Activated CD4-positive, CD25-positive, alpha-beta regulatory T cell (primary cell): ENCODE results near the gene BRCC3.
A peak's percentile ranks its signal among the peaks of the same experiment; 100 is the strongest.

Experiments used
- DNase-seq, 4 experiments: peaks; one replicate each; lab custom pipeline; 2025; lab: John Stamatoyannopoulos, UW

BRCC3 gene

DNA sequence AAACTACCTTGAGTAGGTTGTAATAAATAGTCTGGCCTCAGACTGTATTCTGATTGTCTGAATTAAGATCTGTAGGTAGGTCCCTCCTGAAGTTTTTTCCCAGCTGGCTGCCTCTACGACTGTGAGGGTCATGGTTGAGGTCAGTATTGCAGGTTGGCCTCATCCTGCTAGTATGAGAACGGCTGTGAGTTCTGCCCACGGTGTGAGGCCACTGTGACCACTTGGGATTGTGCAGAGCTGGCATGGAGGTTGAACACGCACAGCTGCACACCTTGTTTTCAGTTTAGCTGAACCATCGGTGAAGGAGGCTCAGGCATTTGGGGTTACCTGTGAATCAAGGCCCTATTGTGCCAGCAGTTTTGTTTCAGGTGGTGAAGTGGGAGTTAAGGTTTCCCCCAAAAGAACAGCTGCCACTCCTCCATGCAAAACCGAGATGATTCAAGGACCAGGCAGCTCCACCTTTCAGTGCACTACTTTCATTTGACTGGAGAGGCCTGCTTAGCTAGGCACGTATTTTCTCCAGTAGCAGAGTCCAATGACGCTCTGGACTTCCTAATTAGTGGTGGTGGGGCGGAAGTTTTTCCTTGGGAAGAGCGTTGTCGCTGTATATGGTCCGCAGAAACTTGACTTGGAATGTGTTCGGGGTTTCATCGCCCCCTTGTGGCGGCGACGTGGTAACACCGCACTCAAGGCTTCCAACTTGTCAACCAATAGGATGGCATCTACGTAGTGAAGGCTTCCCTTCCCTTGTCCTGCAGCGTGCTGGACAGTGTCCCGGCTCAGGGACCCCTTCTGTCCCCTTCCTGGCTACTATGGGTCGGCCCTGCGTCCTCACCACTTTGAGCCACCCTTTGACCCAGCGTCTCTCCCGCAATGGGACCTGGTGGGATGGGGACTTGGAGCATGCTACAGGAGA is 14.2 kb upstream of the BRCC3 start:
- DNase-seq, result peak in 1 of 4 experiments; percentile 6

DNA sequence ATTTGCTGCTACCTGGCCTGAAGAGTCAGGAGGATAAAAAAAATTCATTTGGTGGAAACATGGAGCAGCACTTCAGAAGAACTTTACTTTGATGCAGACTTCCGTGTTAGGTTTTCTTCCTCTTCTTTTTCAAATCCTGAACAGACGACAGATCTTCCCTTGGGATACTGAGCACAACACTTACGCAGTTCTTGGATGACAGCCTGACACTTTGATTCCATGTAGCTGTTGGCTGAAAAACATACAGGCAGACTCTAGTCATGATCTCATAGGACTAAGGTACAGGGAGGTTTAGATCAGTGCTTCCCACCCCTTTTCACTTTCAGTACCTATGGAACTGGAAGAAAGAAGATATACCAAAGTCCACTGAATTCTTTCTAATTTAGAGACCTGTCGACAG is 9.5 kb upstream of the BRCC3 start:
- no peak for DNase-seq

DNA sequence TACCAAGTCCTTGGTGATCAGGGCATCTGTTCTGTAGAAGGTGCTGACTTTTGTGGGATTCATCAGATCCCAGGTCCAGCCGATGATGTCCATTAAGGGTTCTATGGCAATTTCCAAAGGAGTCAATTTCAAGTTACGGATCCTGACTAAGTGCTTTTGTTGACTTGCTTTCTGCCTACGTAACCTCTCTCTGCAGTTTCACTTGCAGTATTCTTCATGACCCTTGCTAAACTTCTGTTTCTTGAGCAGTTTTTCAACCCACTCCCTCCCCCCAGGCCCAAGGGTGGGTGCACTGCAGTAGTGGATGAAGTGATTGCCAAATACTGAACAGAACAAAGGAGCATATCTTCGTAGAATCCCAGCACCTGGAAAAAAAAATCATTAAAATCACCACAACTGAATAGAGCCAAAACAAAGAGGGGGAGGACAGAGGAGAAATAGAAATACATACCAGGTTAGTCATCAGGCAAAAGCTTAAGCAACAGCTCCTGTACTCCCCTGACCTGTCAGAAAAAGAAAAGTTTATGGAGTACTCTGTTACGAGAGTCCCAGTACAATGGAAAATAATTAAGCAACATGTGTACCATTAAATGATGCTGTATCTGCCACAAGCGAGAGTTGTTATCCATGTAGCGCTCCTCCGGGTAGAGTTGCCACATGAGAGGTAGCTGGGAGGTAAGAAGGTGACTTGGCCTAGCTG is 6.1 kb upstream of the BRCC3 start:
- DNase-seq, result no peak

DNA sequence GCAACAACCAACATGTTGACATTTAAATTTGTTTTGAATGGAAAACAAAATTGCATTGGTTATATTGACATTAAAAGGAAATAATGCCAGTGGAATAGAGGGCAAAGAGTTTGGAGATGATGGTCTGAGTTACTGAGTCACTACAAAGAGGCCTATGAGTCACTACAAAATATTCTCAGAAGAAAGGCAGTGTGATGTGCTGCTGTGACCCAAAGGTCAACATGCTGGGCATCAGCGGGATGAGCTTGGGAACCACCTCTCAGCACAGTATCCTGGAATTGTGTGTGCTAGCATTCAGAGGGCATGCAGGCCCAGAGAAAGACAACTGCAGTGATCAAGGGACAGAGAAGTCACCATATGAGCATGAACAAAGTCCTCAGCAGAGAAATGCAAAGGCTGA is 3.1 kb upstream of the BRCC3 start:
- DNase-seq, result no peak

DNA sequence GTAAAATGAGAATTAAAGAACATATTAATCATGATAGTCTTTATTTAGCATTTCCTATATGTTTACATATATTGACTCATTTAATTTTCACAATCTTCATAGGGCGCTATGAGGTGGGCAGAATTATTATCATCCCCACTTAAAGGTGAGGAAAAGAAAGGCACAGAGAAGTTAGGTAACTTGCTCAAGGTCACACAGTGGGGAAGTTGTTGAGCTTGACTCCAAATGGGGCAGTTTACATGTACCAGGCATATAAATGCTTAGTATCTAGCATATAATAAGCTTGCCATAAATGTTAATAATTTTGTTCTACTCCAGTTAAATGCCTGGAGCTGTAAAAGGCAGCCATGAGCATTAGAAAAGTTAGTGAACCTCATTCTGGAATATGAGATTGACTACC is 1.9 kb upstream of the BRCC3 start:
- no peak for DNase-seq

DNA sequence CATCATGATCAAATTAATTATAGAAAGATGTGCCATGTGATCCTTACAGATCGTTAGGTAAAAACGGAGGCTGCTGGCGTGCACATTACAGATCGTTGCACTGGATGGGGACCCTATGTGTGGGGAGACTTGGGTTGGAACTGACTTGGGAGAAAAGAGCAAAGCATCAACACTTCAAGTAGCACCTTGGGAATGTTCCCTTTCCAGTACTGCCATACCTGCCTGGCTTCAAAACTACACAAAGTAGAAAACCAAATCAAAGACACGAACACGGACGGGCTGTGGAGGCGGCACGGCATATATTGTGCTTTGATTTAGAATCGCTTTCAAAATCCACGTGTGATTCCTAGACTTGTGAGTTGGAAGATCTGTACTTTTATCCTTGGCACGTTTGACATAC is 1.3 kb upstream of the BRCC3 start:
- no peak for DNase-seq

DNA sequence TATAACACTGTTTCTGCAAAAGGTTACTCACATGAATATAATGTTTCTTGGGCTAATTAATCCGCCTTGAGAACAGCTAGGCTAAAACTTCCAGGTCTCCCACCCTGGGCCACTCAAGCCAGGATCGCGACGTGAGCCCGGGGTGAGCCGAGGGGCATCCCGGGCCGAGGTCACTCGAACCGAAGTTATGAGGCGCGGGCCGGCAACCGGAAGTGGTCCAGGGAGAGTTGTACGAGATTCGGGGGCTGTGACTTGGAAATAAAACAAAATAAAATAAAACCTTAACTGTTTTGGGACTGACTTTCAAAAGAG is 689 bp upstream of the BRCC3 start:
- DNase-seq, result no peak

DNA sequence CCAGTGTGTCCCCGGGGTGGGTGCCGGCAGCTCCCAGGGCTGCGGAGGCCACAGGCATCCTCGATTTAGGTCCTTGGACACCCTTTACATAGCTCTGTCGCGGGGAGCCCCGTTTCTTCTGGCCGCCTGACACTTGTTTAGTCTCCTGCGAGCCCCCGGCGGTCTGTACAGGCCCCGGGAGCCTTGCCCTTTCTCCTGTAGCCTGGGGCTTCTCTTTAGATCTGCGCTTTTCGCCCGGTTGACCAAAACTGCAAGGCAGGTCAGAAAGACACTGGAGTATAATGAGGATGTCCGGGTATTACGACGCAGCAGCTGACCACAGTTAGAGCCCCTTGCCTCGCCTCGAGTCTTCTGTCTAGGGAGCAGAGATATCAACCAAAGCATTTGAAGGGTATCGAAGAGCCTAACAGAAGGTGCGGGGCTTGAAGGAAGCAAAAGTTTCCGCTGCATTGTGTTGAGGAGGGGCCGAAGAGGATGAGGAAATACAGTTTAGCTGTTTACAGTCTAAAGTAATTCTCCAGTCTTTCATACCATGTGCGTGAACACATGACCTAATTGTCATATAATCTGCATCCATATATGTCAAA is 479 bp downstream of the BRCC3 start:
- DNase-seq, result peak in 1 of 4 experiments; percentile 22

DNA sequence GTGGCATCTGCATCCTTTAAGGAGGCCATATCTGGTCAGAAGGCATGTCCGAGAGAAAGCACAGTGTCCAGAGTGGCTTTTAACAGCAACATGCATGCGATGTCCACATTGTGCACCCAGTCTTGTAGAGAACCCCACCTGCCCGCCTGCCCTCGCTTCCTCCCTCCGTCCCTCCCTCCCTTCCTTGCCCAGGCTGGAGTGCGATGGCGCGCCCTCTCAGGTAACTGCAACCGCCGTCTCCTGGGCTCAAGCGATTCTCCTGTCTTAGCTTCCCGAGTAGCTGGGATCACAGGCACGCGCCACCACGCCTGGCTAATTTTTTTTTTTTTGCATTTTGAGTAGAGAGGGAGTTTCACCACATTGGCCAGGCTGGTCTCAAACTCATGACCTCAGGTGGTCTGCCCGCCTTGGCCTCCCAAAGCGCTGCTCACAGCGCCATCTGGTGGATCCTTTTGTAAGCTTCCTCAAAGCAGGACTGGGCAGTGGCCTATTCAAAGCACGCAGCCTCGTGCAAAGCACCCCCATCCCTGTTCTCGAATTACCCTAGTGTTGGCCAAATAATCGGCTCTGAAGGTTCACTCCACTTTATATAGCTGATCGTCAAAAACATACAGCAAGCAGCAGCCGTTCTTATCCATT is 15.0 kb downstream of the BRCC3 start:
- peak in 2 of 4 experiments; percentile 8 to 9 for DNase-seq

DNA sequence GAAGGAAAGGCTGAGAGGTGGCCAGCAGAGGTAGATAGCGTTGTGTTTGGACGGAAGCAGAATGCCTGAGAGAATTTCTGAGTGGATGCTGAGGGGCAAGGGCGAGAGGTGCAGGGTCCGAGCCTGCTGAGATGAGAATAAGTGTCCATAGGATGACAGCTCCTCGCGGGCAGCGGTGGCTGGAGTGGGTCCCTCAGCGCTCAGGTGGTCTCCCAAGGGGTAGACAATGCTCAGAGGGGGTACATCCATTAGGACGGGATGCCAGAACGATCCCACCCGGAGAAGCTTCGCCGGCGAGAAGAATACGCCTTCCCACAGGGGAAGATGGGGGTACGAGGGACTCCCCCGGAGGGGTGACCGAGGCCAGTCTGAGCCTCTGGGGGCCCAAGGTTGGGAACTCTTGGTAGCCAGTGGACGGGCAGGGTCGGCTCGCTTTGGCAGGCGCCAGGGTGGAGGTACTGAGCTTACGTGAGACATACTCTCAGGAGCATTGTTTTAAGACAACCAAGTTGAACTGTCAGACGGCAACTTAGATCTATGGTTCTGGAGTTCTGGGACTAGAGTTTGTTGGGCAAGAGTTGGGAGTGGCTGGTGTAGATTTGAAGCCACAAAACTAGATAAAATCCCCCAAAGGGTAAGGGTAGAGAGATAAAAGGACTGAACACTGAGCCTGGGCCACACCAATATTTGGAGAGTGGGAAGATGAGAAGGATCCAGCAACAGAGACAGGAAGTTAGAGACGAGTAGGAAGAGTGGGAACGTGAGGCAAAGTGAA is 15.8 kb downstream of the BRCC3 start:
- no peak for DNase-seq

DNA sequence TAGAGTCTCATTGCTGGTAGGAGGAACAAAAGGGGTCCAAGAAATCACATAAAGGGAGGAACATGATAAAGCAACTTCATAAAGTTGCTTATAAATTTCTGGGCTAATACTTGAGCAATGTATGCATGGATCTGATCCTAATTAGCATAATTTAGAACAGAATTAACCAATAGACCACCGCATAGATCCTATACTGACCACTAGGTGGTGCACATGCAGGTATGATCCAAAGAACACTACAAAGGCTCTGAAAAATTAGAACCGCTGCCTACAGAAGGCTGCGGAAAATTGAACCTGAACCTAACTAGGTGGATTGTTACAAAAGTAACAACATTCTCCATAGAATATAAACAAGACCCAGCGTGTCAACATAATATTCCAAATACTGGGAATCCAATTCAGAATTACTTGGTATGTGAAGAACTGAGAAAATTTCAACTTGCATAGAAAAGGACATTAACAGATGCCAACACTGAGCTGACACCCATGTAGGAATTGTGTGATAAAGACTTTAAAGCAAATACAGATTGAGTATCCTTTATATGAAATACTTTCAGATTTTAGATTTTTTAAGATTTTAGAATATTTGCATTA is 23.3 kb downstream of the BRCC3 start:
- DNase-seq, result no peak

DNA sequence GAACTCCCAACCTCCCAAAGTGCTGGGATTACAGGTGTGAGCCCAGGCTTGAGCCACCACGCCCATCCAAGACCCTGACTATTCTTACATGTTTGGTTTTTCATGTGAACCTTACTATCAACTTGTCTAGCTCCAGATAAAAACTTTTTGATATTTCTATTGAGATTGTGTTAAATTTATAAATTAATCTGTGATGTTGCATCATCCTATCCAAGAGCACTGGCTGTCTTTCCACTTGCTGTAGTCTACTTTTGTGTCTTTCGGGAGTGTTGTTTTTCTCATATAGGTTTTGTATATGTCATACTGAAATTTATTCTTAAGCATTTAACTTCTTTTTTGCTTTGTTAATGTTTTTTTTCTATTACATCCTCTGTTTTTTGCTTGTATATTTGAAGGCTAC is 34.6 kb downstream of the BRCC3 start:
- no peak for DNase-seq

DNA sequence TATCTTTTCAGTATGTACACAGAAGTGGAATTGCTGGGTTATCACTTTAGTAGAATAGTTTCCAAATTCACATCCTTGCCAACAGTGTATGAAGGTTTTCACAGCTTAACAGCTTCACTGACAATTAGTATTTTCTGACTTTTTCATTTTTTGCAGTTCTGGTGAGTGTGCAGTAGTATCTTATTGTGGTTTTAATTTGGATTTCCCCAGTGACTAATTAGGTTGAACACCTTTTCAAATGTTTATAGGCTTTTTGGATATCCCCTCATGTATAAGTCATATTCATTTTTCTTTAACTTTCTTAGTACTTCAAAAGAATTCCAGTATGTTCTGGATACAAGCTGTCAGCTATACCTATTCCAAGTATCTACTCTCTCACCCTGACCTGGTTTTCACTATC is 37.1 kb downstream of the BRCC3 start:
- no peak for DNase-seq

DNA sequence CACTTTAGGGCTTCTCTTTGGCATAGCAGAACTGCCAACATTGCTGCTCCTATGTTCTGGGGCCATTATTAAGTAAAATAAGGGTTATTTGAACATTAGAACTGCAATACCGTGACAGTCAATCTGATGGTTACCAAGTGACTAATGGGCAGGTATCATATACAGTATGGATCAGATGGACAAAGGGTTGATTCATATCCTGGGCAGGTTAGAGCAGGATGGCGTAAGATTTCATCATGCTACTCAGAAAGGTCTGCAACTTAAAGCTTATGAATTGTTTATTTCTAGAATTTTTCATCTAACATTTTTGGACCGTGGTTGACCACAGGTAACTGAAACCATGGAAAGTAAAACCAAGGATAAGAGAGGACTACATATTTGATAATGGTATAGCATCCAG is 40.9 kb downstream of the BRCC3 start:
- DNase-seq, result no peak

DNA sequence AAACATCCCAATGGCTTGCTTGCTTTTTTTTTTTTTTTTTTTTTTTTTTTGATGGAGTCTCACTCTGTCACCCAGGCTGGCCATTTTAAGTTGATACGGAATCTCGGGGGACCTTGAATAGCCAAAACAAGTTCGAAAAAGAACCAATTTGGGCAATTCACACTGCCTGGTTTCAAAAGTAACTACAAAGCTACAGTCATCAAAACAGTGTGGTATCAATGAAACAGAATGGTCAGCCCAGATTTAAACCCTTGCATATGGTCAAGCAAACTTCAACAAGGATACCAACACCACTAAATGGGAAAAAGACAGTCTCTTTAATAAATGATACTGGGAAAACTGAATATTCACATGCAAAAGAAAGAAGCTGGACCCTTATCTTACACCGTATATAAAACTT is 41.8 kb downstream of the BRCC3 start:
- no peak for DNase-seq

DNA sequence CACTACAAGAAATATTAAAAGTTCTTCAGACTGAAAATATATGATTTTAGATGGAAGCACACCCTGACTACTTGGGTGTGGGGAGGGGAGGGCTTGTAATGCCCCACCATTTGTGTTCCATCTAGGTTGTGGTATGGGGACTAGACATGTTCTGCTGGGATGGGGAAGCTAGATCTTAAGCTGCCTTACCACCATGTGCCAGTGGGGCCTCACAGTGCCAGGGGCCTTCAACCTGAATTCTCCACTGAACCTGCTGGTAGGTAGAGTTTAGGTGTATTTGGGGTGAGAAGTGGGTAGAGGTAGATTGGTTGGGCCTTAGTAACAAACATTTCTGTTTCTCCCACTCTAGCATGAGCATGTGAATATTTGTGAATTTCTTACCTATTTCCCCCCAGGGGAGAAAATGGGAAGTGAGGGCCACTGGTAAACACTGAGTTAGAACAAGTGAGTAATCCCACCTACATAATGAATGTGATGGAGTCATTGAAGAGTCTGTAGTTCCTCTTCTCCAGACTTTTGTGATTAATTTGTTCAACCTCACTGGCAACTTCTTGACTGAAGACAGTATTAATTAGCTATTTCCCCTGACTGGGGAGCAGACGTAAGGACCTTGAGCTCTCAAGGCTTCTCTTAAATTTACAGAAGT is 44.0 kb downstream of the BRCC3 start:
- no peak for DNase-seq

DNA sequence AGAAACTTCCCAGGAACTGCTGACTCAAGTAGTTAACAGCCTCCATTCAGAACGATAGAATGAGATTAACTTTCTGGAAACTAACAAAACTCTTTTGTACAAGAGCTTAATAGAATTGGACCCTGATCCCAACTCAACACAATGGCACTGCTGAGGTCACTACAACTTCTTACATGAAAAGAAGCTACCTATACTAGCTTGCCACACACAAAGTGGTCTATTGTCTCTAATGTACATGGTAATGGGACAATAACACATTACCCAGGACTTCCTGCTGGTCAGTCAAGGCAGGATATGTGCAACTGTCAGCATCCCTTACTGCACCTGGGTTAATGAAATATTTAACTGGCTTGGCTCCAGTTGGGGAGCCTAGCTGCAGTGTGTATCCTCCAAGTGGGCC is 56.2 kb downstream of the BRCC3 start:
- no peak for DNase-seq

DNA sequence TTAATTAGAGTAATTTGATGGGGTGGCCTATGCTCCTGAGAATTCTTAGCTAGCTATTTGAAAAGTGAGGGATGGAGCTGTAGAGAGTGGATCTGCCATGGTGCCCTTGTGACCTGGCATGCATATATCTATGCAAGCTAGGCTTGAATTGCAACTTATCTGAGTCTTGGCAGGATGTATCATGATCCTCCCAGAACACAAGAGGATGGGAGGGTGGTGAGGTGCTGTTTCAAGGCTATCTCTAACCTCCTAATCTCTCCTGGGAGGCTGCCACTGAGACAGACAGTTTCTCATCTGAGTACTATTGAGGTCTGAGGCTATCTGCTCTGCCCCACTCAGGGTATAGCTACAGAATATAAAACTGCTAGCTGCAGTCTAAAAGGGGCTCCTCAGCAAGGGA is 56.6 kb downstream of the BRCC3 start:
- no peak for DNase-seq

DNA sequence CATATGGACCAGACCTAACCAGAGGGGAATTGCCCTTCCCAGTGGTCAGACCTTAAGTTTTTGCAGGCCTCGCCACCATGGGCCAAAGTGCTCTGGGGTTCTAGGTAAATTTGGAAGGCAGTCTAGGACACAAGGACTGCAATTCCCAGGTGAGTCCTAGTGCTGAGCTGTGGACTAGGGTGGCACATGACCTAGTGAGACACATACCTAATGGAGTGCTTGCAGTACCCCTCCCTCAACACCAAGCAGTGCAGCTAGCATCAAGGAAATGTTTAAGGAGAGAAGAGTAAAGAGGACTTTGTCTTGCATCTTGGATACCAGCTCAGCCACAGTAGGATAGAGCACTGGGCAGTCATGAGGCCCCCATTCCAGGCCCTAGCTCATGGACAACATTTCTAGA is 60.8 kb downstream of the BRCC3 start:
- no peak for DNase-seq

DNA sequence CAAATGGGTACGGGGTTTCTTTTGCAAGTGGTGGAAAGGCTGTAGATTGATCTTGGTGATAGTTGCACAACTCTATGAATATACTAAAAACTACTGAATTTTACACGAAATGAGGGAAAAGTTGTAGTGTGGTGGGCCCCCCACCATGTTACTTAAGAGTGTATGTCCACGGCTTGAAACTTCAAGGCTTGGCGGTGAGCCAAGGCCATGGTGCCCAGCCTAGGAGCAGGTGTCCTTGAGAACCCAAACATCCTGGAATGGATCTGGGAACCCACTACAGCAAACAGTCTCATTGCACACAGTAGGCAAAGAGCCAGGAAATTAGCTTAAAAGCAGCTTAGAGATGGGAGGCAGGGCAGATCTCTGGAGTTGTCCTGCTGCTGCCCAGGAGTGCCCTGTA is 62.9 kb downstream of the BRCC3 start:
- DNase-seq, result no peak

DNA sequence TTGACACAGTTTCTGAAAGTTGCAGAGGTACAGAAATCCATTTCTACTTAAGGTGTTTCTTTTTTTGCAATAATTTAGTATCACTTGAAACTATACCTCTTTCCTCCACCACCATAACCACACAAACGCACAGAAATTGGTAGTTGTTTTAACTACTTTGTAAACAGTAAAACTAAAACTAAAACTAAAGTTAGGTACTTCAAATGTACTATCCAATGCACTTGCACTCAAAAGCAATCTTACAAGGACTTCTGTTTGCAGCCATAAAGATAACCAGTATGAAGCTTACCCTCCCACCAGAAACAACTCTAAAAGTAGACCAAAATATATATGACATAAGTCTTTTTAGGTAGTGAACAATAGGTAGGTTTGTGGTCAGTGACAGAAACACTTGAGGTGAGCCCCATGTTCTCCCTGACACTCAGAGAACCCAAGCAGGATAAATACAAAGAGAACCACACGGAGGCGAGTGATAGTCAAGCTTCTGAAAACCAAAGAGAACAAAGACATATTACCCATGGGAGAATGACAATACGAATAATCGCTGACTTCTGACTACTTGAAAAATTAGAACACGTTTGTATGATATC is 72.7 kb downstream of the BRCC3 start:
- no peak for DNase-seq
